COLO668 (cell line): ENCODE measurements around the gene HNF1A.

Experiments used
- DNase-seq: peaks from one replicate; lab custom pipeline; 2025; ENCODE audit not compliant: unreplicated experiment; lab: John Stamatoyannopoulos, UW

The HNF1A gene

DNA sequence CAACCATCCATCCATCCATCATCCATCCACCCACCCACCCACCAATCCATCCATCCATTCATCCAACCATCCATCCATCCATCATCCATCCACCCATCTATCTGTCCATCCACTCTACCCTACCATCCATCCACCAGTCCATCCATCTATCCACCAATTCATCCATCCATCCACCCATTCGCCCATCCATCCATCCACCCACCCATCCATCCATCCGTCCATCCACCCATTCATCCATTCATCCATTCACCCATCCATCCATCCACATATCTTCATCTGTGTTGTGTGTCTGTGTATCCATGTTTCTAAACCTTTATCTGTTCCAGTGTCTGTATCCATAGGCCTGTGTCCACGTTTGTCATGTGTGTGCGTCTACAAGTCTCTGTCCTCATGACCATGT, 9.9 kb downstream of the HNF1A start:
- DNase-seq: no peak

DNA sequence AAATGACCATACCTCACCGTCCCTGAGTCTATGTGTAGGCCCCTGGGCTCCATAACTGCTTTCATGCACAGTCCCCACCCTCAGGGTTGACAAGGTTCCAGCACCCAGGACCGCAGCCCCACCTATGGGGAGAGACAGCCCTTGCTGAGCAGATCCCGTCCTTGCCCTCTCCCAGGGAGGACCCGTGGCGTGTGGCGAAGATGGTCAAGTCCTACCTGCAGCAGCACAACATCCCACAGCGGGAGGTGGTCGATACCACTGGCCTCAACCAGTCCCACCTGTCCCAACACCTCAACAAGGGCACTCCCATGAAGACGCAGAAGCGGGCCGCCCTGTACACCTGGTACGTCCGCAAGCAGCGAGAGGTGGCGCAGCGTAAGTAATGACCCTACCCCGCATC, 10.3 kb downstream of the HNF1A start:
- no peak for DNase-seq

GRCh38 chr12:120989687-120990086, 11.3 kb downstream of the HNF1A start:
- no peak for DNase-seq

- no peak for DNase-seq
These were observed 12.2 kb downstream of the HNF1A start for GRCh38 chr12:120990487-120991055.

DNA sequence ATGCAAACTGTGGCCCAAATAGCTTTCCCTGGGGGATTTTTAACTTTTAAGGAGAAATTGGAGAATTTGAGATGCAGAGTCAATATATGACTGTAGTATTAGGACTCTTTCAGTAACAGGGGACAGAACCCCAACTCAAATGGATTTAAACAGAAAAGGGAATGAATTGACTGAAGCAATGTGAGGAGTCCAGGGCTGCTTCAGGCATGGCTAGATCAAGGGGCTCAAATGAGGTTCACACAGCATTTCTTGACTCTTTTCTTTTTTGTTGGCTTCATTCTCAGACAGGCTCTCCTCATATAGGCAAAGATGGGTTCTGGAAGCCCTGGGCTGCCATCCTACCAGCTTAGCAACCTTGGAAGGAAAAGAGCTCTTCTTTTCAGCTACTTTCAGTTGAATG, 13.6 kb downstream of the HNF1A start:
- no peak for DNase-seq

DNA sequence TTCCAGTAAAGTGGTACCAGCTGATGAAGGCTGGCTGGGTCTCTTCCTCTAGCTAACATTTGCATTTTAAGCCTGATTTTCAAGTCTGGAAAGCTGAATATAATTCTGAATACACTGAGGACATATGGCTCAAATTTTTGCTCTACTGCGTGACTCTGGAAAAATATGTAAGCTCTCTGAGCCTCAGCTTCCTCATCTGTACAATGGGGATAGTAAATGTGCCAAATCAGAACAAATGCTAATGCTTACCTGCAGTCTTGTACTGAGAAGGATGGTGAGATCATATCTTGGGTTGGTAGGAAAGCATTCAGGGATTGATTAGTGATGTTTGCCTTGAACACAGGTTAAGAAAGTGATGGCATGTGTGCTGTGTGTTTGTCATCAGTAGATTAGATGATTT, 14.6 kb downstream of the HNF1A start:
- DNase-seq: no peak

GRCh38 chr12:120993496-120993895, 15.2 kb downstream of the HNF1A start:
- DNase-seq: no peak

- no peak for DNase-seq
These were observed 15.7 kb downstream of the HNF1A start for GRCh38 chr12:120994059-120994458.

- DNase-seq: no peak
These were observed 16.4 kb downstream of the HNF1A start for GRCh38 chr12:120994589-120995337.

GRCh38 chr12:120996133-120996746, 17.9 kb downstream of the HNF1A start:
- no peak for DNase-seq

GRCh38 chr12:120997448-120997847, 19.1 kb downstream of the HNF1A start:
- no peak for DNase-seq

DNA sequence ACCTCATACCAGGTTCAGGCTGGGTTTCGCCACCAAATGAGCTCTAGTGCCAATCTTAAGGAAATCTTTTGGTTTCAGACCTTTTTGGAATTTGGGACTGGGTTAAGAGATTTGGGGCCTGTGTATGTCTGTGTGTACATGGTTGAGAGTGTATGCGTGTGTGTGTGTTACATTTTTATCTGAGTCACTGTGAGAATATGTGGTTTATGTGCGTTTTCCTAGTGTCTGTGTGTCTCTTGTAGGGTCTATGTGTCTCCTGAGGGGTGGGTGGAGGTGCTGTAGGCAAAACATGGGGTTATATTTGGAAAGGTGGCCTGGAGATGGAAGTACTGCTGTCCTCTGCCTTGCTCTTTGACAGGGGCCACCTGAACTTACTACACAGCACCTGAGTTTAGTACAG, 20.1 kb downstream of the HNF1A start:
- no peak for DNase-seq

DNA sequence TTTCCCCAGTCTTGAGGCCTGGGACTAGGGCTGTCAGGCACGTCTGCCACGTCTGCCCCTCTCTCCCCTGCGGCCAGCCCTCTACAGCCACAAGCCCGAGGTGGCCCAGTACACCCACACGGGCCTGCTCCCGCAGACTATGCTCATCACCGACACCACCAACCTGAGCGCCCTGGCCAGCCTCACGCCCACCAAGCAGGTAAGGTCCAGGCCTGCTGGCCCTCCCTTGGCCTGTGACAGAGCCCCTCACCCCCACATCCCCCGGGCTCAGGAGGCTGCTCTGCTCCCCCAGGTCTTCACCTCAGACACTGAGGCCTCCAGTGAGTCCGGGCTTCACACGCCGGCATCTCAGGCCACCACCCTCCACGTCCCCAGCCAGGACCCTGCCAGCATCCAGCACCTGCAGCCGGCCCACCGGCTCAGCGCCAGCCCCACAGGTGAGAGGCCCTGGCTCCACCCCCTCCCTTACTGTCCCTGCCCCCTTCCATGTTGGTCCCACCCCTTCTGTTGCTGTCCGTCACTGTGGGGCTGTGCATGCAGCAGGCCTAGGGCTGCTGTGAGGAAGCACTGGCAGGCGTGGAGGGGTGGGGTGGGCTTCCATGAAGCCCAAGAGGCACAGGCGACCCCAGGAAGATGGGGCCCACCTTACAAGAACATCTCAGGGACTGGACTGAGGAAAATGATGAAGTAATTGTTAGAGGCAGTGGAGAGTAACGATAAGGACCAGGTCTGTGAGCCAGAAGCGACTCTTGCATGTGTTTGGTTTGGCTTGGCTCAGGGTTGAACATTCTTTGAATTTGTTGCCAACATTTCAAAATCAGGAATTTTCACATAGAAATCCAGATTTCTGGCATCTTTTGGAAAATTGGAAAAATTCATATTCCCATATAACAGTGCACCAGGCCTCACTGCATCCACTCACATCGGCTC, 21.1 kb downstream of the HNF1A start:
- DNase-seq: no peak

DNA sequence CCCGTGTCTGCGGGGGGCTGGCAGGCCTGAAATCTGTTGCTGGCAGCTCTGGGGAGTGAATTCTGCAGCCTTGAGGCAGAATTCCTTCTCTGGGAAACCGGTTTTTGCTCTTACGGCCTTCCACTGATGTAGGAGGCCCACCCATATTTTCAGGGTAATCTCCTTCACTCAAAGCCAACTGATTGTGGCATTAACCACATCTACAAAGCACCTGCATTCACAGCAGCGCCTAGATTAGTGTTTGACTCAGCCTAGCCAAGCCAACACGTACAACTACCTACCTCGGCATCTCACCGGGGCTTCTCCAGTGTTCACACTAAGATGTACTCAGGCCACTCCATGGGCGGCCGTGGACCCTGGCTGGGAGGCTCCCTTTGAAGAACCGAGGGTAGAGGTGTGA, 22.2 kb downstream of the HNF1A start:
- no peak for DNase-seq

GRCh38 chr12:121001060-121001459, 22.7 kb downstream of the HNF1A start:
- no peak for DNase-seq

DNA sequence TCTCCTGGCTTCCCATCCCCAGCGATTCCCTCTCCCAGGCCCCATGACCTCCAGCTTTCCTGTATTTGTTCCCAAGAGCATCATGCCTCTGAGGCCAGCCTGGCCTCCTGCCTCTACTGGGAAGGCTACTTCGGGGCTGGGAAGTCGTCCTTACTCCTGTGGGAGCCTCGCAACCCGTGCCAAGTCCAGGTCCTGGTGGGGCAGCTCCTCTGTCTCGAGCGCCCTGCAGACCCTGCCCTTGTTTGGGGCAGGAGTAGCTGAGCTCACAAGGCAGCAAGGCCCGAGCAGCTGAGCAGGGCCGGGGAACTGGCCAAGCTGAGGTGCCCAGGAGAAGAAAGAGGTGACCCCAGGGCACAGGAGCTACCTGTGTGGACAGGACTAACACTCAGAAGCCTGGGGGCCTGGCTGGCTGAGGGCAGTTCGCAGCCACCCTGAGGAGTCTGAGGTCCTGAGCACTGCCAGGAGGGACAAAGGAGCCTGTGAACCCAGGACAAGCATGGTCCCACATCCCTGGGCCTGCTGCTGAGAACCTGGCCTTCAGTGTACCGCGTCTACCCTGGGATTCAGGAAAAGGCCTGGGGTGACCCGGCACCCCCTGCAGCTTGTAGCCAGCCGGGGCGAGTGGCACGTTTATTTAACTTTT, 23.6 kb downstream of the HNF1A start:
- DNase-seq: no peak

- peak; percentile 39 for DNase-seq
These were observed 25.3 kb downstream of the HNF1A start for GRCh38 chr12:121003650-121004049.

- DNase-seq: no peak
These were observed 26.0 kb downstream of the HNF1A start for GRCh38 chr12:121004253-121004815.

GRCh38 chr12:121005346-121005815, 27.0 kb downstream of the HNF1A start:
- peak; percentile 82 for DNase-seq

GRCh38 chr12:121008347-121009098, 30.2 kb downstream of the HNF1A start:
- no peak for DNase-seq
